A549 treated with dexamethasone at 1 μM for 4 hours (cell line): ENCODE data around the gene TRIM4. TPM values are rescaled to one million over a fixed set of nuclear protein-coding genes. Genes with fewer than 3 reads are reported as not detected.

Experiments used
- total RNA-seq: library from RNA; stranded (reverse); fragments of 200-300 nt; extraction: Qiagen RNA extraction; gene quantifications from 5 replicates; pipeline ENCODE4 v1.2.3, GENCODE V29; 2022

The TRIM4 gene
- 24.5 to 26.8 TPM (median 25.8 TPM) in 5 replicates for total RNA-seq

GRCh38 chr7:99918959-99919813 is at the start of gene TRIM4:
TSS of gene TRIM4 (minus strand) at chr7:99919530. CDS start at chr7:99919401, 129 bp downstream.

GRCh38 chr7:99928994-99929729 is 9.8 kb upstream of the TRIM4 start, which contains the start of gene GJC3:
TSS of gene GJC3 (minus strand) at chr7:99929620. CDS start at chr7:99929620, 0 bp downstream.

GRCh38 chr7:99876933-99877332 is 42.4 kb downstream of the TRIM4 start, which contains the start of gene OR2AE1:
TSS of gene OR2AE1 (minus strand) at chr7:99877033. CDS start at chr7:99877033, 0 bp downstream.

Other genes with a start within 250 kb of the TRIM4 start
- 1.3 to 1.8 TPM (median 1.4 TPM) in 5 replicates for gene CYP3A5, start 239.5 kb downstream of the TRIM4 start, total RNA-seq
- gene CYP3A7, start 184.3 kb downstream of the TRIM4 start, total RNA-seq = not detected in 5 replicates
- 0.05 to 0.14 TPM (median 0.08 TPM) in 4 of 5 replicates, not detected in the other for gene CYP3A4, start 135.3 kb downstream of the TRIM4 start, total RNA-seq
- gene CYP3A43, start 91.5 kb downstream of the TRIM4 start, total RNA-seq = not detected in 5 replicates
- gene OR2AE1, start 42.5 kb downstream of the TRIM4 start, total RNA-seq = not detected in 5 replicates
- gene GJC3, start 10.1 kb upstream of the TRIM4 start, total RNA-seq = 0.08 to 0.15 TPM (median 0.09 TPM) in 3 of 5 replicates, not detected in the others
- 0.21 to 0.22 TPM in 2 of 5 replicates, not detected in the others for gene AZGP1, start 56.5 kb upstream of the TRIM4 start, total RNA-seq
- gene ZKSCAN1, start 96.1 kb upstream of the TRIM4 start, total RNA-seq = 7.5 to 12.8 TPM (median 10.7 TPM) in 5 replicates
- 10.5 to 11.7 TPM (median 11.0 TPM) in 5 replicates for gene ZSCAN21, start 130.2 kb upstream of the TRIM4 start, total RNA-seq
- gene ZNF3, start 162.2 kb upstream of the TRIM4 start, total RNA-seq = 18.4 to 21.8 TPM (median 20.4 TPM) in 5 replicates
- gene COPS6, start 169.4 kb upstream of the TRIM4 start, total RNA-seq = 155 to 191 TPM (median 173 TPM) in 5 replicates
- 214 to 235 TPM (median 230 TPM) in 5 replicates for gene MCM7, start 181.9 kb upstream of the TRIM4 start, total RNA-seq
- 12.2 to 13.3 TPM (median 12.9 TPM) in 5 replicates for gene AP4M1, start 182.1 kb upstream of the TRIM4 start, total RNA-seq
- 54.7 to 70.6 TPM (median 67.5 TPM) in 5 replicates for gene TAF6, start 199.8 kb upstream of the TRIM4 start, total RNA-seq
- 8.1 to 10.4 TPM (median 9.5 TPM) in 5 replicates for gene CNPY4, start 200.1 kb upstream of the TRIM4 start, total RNA-seq
- 1.8 to 2.7 TPM (median 2.5 TPM) in 5 replicates for gene MBLAC1, start 207.4 kb upstream of the TRIM4 start, total RNA-seq
- gene LAMTOR4, start 229.4 kb upstream of the TRIM4 start, total RNA-seq = 122 to 148 TPM (median 137 TPM) in 5 replicates
- 7.3 to 14.2 TPM (median 12.1 TPM) in 5 replicates for gene TRAPPC14, start 239.2 kb upstream of the TRIM4 start, total RNA-seq
- gene GAL3ST4, start 249.1 kb upstream of the TRIM4 start, total RNA-seq = 0.04 to 0.09 TPM (median 0.05 TPM) in 4 of 5 replicates, not detected in the other